CD4-positive, alpha-beta T cell treated with Interleukin-10 for 1 hour (primary cell): ENCODE measurements around the gene HEPACAM.
"Not testable (repeated sequence)": the region's sequence is repeated elsewhere in the genome, so short reads cannot be mapped to it uniquely, and the experiment has no call there.

Experiments
- DNase-seq: peaks from one replicate; pipeline ENCODE4 v3.0.0-alpha.2; 2020

HEPACAM gene

GRCh38 chr11:124935548-124936514 is at the start of gene HEPACAM:
Gene HEPACAM, minus strand, starts transcription at chr11:124936047. Its CDS starts 41 bp downstream, at chr11:124936006.
- DNase-seq = no peak

DNA sequence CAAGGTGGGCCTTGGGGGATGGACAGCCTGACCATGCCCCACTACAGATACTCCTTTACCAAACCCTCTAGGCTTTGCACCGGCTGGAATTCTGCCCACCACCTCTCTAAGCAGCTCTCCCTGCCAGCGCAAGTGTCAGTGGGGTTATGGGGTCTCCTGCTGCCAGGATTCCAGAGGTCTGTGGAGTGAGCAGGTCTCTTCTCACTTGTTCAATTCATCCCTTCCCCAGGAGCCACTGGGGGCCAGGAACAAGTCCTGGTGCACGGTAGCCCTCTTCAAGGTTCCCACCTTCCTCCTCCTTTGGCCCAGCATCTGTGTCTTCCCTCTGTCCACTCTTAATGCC is 48.6 kb upstream of the HEPACAM start:
- DNase-seq = no peak

GRCh38 chr11:124983674-124984511 is 48.0 kb upstream of the HEPACAM start:
- DNase-seq = no peak

DNA sequence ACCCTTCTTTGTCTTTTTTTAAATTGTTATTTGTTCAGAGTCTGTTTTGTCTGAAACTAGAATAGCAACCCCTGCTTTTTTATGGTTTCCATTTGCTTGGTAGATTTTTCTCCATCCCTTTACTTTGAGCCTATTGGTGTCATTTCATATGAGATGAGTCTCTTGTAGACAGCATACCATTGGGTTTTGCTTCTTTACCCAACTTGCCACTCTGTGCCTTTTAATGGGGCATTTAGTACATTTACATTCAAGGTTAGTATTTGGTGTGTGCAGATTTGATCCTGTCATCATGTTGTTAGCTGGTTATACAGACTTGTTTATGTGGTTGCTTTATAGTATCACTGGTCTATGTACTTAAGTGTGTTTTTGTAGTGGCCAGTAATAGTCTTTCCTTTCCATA is 46.2 kb upstream of the HEPACAM start:
- no peak for DNase-seq

- no peak for DNase-seq
Observed at GRCh38 chr11:124978316-124978715, 42.5 kb upstream of the HEPACAM start.

DNA sequence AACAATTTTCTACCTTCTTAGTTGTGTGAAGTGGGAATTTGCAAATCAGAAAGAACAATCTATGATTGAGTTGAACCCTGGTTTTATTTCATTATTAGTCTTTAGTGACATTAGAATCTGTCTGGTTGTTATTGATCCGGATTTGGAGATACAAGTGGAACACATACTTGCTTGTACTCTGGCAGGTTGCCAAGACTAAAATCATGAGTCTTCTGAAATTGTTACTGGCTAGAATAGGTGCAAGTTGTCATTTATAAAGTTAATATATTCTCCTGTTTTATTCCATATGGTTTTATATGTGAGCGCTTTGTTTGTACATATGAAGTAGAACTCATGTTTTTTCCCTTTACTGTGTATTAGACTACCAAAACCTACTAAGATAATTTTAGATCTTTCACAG is 41.2 kb upstream of the HEPACAM start:
- DNase-seq = no peak

DNA sequence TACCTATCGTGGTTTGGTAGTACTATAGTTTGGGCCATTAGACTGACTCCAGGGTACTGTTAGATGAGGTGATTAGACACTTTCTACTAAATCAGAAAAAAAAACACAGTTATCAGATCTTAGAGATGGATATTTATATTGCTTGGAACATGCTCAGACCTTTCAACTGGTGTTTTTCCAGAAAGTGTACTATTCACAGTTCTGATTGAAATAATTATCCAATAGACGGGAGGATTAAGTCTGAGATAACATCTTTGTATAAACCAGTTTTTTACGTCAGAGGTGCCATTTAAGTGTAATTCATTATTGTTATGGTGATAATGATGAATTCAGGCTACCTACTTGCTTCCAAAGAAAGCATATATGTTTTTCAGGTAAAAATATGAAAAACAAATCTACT is 40.7 kb upstream of the HEPACAM start:
- no peak for DNase-seq

DNA sequence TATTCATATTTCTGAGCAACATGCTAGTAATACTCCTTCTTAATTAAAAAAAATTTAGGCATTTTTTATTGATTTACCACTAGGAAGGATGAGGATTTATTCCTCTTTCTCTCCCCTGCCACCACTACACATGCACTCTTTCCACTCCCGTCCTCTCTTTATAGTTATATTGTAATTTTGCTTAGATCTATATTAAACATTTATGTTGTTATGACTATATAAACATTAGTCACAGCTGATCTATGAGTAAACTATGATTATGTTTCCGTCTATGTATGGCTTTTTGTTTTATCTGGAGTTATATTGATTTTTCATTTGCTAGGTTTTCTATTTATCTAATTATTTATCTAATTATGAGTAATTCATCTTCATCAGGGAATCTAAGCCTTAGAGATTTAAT is 36.0 kb upstream of the HEPACAM start:
- DNase-seq = no peak

- DNase-seq = no peak
Observed at GRCh38 chr11:124970925-124971324, 35.1 kb upstream of the HEPACAM start.

- not testable (repeated sequence) for DNase-seq
Observed at GRCh38 chr11:124968197-124968596, 32.4 kb upstream of the HEPACAM start.

DNA sequence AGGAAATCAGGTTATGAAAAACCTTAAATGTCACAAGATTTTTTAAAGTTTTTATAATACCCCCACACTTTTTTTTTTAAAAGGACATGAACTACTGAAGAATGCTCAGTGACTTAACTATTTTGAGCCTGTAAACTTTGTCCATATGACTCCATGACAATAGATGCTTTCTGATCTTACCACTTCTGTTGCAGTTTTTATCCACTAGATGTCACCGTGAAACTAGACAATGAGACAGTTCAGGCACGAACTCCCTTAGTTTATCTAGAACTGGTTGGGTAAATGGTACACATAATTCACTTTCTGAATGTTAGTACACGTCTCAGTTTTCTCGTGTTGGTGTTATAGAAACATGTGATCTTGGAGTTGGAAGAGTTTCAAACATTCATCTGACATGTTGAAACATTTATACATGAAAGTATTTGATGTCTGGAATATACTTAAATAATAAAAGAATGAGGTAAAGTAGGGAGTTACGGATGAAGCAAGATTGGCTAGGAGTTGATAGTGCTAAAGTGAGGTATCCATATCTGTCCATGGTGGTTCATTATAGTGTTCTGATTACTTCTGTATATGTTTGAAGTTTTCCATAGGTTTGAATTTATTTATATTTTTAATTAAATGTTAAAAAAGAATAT is 26.2 kb upstream of the HEPACAM start:
- peak; percentile 79 for DNase-seq

- no peak for DNase-seq
Observed at GRCh38 chr11:124955035-124955434, 19.2 kb upstream of the HEPACAM start.

- no peak for DNase-seq
Observed at GRCh38 chr11:124954590-124954955, 18.7 kb upstream of the HEPACAM start.

GRCh38 chr11:124953753-124954589 is 18.1 kb upstream of the HEPACAM start, which contains the start of gene CCDC15:
Gene CCDC15, plus strand, starts transcription at chr11:124954202. Its CDS starts 531 bp downstream, at chr11:124954733.
- peak; percentile 95 for DNase-seq

DNA sequence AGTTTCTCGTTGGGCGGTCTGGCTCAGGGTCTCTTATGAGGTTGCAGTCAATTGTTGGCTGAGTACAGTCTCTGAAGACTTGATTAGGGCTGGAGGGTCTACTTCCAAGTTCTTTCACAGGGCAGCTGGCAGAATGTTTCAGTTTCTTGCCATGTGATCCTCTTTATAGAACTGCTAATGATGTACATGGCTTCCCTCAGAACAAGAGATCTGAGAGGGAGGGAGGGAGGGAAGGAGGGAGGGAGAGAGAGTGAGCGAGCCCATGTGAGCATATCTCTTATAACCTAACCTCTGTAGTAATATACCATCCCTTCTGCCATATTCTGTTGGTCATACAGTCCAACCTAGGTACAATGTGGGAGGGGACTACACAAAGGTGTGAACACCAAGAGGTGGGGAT is 15.5 kb upstream of the HEPACAM start:
- DNase-seq = no peak

- DNase-seq = peak; percentile 42
Observed at GRCh38 chr11:124950601-124951330, 14.9 kb upstream of the HEPACAM start.

GRCh38 chr11:124946735-124947141 is 10.9 kb upstream of the HEPACAM start:
- DNase-seq = no peak

GRCh38 chr11:124945826-124946225 is 10.0 kb upstream of the HEPACAM start:
- DNase-seq = no peak

GRCh38 chr11:124944565-124944964 is 8.7 kb upstream of the HEPACAM start:
- no peak for DNase-seq

DNA sequence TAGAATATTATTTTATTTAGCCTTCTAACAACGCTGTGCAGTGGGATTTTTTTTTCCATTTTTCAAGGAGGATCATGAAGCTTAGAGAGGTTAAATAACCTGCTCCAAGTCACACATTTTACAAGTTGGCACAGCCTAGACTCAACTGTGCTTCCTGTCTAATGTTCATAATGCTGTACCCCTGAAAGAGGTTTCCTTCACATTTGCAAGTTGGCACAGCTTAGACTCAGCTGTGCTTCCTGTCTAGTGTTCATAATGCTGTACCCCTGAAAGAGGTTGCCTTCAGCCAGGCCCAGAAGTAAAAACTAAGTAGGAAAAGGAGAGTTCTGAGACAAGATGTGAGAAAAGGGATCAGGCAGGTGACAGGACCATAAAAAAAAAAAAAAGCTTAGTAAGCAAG is 7.9 kb upstream of the HEPACAM start:
- no peak for DNase-seq

DNA sequence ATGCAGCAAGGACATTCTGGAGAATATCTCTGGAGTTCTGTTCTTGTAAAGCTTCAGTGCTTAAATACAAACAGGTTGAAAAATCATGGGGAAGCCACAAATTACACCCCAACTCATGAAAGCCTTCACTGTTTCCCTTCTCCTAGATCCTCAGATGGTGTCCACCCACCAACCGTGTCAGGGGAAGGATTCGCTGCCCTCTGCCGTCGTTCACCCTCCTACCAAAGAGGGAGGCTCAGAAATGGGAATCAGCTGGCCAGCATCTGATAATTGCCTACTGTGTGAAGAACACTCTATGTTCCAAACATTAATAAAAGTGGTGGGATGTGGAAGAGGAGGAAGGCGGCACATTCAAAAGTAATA is 7.4 kb upstream of the HEPACAM start:
- DNase-seq = no peak
